Endometrial microvascular endothelial cells (primary cell): Measurements from ENCODE around the gene C16orf78. TPM values are rescaled to one million over a fixed set of nuclear protein-coding genes. Genes with fewer than 3 reads are reported as not detected.

ENCODE experiments used
- in situ Hi-C: cut with HindIII; loops from 2 replicates; pipeline ENCODE4 v1.10.0; 2017; ENCODE audit warnings: low sequenced_read_pairs, low pct_unique_long_range_greater_than_20kb; ENCODE audit errors: inconsistent ontology term
- total RNA-seq: library from RNA; depleted of rRNA; stranded (reverse); fragments of >200 nt; gene quantifications from one replicate; pipeline ENCODE4 v1.2.3, GENCODE V29; 2015; ENCODE audit errors: inconsistent ontology term

C16orf78 gene
- total RNA-seq, 1 donor from 2014 or later: not detected

GRCh38 chr16:49419006-49419405 lies 45.4 kb downstream of the C16orf78 start:
- in situ Hi-C loops: no loop called here

- in situ Hi-C loops: no loop called here
Observed at GRCh38 chr16:49419862-49420261, 46.3 kb downstream of the C16orf78 start.

GRCh38 chr16:49422896-49423295 lies 49.3 kb downstream of the C16orf78 start:
- in situ Hi-C loops: no loop called here

GRCh38 chr16:49424961-49425360 lies 51.4 kb downstream of the C16orf78 start:
- in situ Hi-C loops: no loop called here

DNA sequence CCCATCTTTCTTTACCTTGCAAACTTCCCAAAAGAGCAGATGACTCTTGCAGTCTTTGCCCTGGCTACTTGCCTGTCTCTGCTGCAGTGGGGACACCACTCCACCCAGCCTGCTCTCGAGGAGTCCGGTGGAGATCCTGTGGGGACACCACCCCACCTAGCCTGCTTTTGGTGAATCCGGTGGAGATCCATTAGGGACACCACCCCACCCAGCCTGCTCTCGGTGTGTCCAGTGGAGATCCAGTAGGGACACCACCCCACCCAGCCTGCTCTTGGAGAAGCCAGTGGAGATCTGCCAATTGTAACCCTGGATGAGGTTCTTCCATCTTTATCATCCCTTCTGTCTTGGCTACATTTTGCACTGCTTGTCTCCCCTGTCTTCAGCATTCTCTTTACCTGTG lies 54.2 kb downstream of the C16orf78 start:
- in situ Hi-C loops: no loop called here

DNA sequence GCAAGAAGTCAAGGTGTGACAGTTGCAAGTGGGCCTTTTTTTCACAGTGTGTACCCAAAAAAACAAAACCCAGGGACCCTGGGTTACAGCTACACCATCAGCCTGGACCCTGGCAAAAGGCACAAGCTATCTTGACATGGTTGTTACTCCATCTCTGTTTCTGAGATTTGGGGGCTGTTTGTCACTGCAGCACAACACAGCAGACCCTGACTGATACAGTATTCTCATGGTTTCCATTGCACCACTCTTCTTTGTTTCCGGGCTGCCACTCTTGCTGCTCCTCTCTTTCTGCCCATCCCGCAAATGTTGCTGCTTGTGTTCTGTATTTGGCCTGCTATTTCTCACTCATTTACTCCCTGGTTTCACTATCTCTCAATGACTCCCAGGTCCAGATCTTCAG lies 55.2 kb downstream of the C16orf78 start:
- in situ Hi-C loops: no loop called here

GRCh38 chr16:49431040-49431439 lies 57.4 kb downstream of the C16orf78 start:
- in situ Hi-C loops: no loop called here

DNA sequence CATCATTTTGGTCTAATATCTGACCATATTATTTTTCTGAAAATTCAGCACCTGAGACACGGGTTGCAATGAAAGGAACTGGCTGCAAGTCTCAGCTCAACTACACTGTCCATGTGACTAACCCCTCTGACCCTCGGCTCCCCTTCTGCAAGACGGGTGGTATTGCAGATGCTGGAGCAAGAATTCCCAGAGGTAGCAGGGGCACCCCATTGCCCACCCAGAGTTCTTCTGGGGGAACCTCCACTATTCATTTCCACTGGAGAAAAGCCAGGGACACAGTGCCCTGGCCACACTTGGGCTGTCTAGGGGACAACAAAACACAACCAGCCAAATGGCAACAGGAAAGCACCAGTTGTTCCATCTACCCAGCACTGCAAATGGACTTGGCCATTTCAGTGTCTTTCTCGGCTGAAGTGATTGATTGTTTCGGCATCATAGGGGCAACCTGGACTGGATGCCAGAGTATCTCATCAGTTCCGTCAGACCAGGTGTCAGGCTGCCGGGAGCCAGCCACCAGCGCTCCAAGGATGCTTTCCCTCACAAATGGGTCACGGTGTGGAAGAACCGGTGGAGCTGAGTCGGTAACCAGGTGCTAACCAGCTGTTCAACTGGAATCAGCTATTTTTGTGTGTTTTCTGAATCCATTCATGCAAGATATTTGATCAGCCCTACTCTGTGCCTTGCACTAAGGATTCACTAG lies 58.1 kb downstream of the C16orf78 start:
- in situ Hi-C loops: no loop called here

- in situ Hi-C loops: no loop called here
Observed at GRCh38 chr16:49434733-49435132, 61.1 kb downstream of the C16orf78 start.

DNA sequence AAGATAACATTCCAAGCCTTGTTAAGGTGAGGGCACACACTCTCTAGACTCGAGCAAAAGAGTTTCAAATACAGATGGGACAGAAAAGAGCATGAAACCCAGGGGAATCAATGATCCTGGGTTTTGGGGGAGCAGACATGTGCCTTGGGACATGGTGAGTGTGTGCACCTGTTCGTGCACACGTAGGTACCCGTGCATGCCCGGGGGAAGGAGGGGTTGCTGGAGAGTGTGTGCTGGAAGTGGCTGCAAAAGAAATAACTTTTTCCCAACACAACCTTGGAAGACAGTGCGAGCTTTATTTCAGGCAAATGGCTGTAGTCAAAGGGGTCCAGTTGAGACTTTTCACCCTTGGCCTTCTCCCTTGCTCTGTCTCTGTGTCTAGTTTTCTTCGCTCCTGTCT lies 62.6 kb downstream of the C16orf78 start:
- in situ Hi-C loops: no loop called here

- in situ Hi-C loops: no loop called here
Observed at GRCh38 chr16:49437344-49437743, 63.7 kb downstream of the C16orf78 start.

GRCh38 chr16:49439050-49439449 lies 65.4 kb downstream of the C16orf78 start:
- in situ Hi-C loops: no loop called here

GRCh38 chr16:49439676-49440075 lies 66.1 kb downstream of the C16orf78 start:
- in situ Hi-C loops: no loop called here

DNA sequence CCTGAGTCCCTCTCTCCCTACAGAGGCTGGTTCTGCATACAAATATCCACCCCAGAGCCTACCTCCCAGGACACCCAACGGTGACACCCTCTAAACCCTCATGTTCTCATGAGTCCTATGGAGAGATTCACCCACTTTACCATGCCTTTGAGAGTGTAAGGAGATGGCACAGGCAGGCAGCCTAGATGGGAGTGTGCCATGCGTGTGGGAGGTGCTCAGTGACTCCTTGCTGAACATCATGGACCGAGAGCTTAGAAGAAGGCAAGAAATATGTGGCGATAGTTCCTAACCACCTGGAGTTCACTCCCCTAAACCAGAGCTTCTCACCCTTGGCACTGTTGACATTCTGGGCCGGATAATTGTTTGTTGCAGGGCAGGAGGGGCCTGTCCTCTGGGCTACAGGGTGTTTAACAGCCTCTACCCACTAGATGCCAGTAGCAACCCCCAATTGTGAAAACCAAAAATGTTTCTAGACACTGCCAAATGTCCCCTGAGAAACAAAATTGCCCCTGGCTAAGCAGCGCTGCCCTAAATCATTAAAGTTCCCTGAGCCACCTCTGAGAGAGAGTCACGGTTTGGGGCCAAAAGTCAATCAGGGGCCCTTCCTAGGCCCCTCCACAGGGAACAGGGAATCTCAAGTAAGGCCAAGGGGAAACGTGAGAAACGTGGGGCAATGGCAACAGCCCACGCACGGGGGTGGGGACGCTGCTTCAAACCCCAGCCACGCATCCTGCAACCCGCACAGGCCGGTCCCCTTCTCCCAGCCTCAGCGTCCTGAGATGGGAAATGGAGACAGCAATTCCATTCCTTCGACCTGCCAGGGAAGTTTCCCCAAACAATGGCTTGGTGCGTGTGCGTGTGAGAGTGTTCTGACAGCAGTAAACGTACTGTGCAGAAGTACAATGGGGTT lies 66.8 kb downstream of the C16orf78 start:
- in situ Hi-C loops: no loop called here

DNA sequence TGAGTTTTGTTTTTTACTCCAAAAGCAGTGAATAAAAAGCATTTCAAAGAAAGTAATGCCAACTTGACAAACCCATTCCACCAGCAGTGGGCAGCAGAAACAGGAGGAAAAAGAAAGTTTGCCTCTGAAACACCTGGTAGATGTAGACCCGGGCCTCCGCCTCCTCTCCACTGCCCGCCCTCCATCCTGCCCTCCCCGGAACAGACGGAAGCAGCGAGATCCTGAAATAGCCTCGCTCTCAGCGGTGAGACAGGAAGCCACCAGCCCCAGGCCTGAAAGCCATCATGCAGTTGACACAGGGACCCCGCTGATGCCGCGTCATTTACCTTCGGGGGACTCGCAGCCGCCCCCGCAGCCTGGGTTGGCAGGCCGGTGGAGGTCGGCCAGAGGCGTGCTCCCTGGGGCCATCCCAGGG lies 67.8 kb downstream of the C16orf78 start:
- in situ Hi-C loops: no loop called here

DNA sequence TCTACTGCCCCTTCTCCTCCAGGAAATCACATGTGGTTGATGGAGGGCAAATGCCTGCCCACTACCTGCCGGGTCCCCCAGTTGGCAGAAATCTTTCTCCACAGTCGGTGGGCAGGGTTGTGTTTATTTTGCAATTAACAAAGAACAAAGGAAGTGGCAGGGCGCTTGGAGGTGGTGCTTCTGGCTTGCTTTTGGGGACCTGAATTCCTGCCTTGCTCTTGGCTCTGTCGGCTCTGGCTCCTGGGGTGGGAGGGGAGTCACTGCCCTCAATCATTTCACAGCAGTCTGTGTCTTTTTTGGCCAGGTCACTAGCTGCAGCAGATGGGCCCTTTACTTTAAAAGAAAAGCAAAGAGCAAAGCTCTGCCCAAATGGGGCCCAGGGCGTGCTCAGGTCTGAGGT lies 69.2 kb downstream of the C16orf78 start:
- in situ Hi-C loops: no loop called here

DNA sequence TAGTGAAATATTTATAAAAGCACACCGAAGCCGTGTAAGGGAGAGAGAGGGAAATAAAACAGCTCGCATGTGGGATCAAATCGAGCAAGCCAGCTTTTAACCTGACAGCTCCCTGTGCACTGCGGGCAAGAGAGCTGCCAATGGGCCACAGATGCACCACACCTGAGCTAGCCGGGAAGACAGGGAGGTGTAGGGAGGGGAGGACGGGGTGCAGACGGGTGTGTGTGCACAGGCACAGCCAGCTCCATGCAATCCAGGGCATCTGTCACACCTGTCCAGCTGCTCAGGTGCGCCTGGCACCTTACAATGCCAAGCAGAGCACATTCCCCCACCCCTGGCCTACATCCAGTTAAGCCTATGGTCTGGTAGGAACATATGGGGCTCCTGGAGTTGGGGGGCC lies 70.0 kb downstream of the C16orf78 start:
- in situ Hi-C loops: no loop called here

DNA sequence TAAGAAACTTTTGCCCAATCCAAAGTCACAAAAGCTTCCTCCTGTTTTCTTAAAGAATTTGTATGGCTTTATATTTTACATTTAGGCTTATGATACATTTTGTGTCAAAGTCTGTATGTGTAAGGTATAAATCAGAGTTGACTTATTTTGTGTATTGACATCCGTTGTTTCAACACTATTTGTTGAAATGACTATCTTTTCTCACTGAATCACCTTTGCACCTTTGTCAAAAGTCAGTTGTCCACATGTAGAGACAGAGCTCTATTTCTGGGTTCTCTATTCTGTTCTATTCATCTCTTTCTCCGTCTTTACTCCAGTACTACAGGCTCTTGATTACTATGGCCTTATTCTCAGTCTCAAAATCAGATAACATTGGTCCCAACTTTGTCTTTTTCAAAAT lies 73.2 kb downstream of the C16orf78 start:
- in situ Hi-C loops: no loop called here
